Smooth muscle cell (in vitro differentiated cells): ENCODE data around the gene COMMD1. TPM values are rescaled to one million over a fixed set of nuclear protein-coding genes. Genes with fewer than 3 reads are reported as not detected.

Experiments used
- DNase-seq: peaks from one replicate; lab custom pipeline; 2025; ENCODE audit not compliant: unreplicated experiment; lab: John Stamatoyannopoulos, UW
- H2AFZ ChIP-seq: fragments of 200-600 bp; sonication (generic); 2 replicates; pipeline ENCODE4 v1.6.0; 2016; ENCODE audit warnings: antibody characterized with exemption, low read depth, mild to moderate bottlenecking
- H3F3A ChIP-seq: fragments of 200-600 bp; sonication (generic); 2 replicates; pipeline ENCODE4 v1.6.0; 2017; ENCODE audit warnings: antibody characterized with exemption, low read depth
- H3K27ac ChIP-seq: fragments of 200-600 bp; sonication (generic); 2 replicates; pipeline ENCODE4 v1.5.1; 2016; ENCODE audit warnings: low read depth, mild to moderate bottlenecking
- H3K27me3 ChIP-seq: fragments of 200-600 bp; sonication (generic); 2 replicates; pipeline ENCODE4 v1.6.1; 2016; ENCODE audit warnings: low read depth, mild to moderate bottlenecking
- H3K36me3 ChIP-seq: fragments of 200-600 bp; sonication (generic); 2 replicates; pipeline ENCODE4 v1.5.1; 2016; ENCODE audit warnings: low read depth
- H3K4me1 ChIP-seq: fragments of 200-600 bp; sonication (generic); 2 replicates; pipeline ENCODE4 v1.5.1; 2016; ENCODE audit warnings: low read depth
- H3K4me2 ChIP-seq: fragments of 200-600 bp; sonication (generic); 2 replicates; pipeline ENCODE4 v1.6.0; 2016; ENCODE audit warnings: mild to moderate bottlenecking
- H3K4me3 ChIP-seq: fragments of 200-600 bp; sonication (generic); 2 replicates; pipeline ENCODE4 v1.5.1; 2016; ENCODE audit warnings: mild to moderate bottlenecking
- H3K79me2 ChIP-seq: fragments of 200-600 bp; sonication (generic); 2 replicates; pipeline ENCODE4 v1.6.0; 2016; ENCODE audit warnings: low read depth, mild to moderate bottlenecking
- H3K9ac ChIP-seq: fragments of 200-600 bp; sonication (generic); 2 replicates; pipeline ENCODE4 v1.6.0; 2016; ENCODE audit warnings: low read depth
- H3K9me3 ChIP-seq: fragments of 200-600 bp; sonication (generic); replicated peaks from 2 replicates; pipeline ENCODE4 v1.5.1; 2016; ENCODE audit warnings: low read depth
- H4K20me1 ChIP-seq: fragments of 200-600 bp; sonication (generic); 2 replicates; pipeline ENCODE4 v1.6.0; 2016; ENCODE audit warnings: low read depth
- CTCF ChIP-seq: fragments of 200-600 bp; sonication (generic); IDR thresholded peaks from 2 replicates; pipeline ENCODE4 v1.5.1; 2017; ENCODE audit warnings: borderline replicate concordance, mild to moderate bottlenecking, antibody characterized with exemption; ENCODE audit not compliant: insufficient read depth, poor library complexity, severe bottlenecking
- WGBS: methylation state at CpG from one replicate; pipeline ENCODE4 v1.1.7; 2016; ENCODE audit warnings: low lambda C conversion rate; 5-methylcytosine and 5-hydroxymethylcytosine counted together
- polyA plus RNA-seq: library from polyadenylated mRNA; unstranded; fragments of >200 nt; fragmentation: Nextera tagmentation; extraction: Ambion mirVana; gene quantifications from 2 replicates; pipeline ENCODE4 v1.2.1, GENCODE V29; 2016
- total RNA-seq: library from RNA; depleted of rRNA; stranded (reverse); fragments of >200 nt; gene quantifications from 2 replicates; pipeline ENCODE4 v1.2.3, GENCODE V29; 2014

The COMMD1 gene
- total and polyA plus RNA-seq, 2 experiments from 2014 or later: 50.6 to 82.9 TPM

GRCh38 chr2:62065243-62065642, 159.8 kb downstream of the COMMD1 start:
- Histone ChIP-seq H3K4me1 (no peaks in the 10 kb centered on the region), H2AFZ (no peak overlapping the region), H3K9me3 (no peaks in the 10 kb centered on the region), H3K27me3 (no peaks in the 10 kb centered on the region), H3K27ac (no peak overlapping the region), H3K9ac (no peak overlapping the region), H3K4me2 (no peak overlapping the region), H3K79me2 (no peaks in the 10 kb centered on the region), H3K4me3 (no peak overlapping the region), H3F3A (no peaks in the 10 kb centered on the region), H4K20me1 (no peaks in the 10 kb centered on the region), H3K36me3 (no peaks in the 10 kb centered on the region)
- no peak for TF ChIP-seq CTCF
- DNase-seq: no peak

- no peak for TF ChIP-seq CTCF
These were observed 165.7 kb downstream of the COMMD1 start for GRCh38 chr2:62071126-62071598.

GRCh38 chr2:62071760-62072680, 166.5 kb downstream of the COMMD1 start:
- no peaks in the 10 kb centered on the region for H3K27me3 ChIP-seq
- no peak for DNase-seq
- 97% methylated on average over 7 of the region's 7 CpGs for WGBS
- no peaks in the 10 kb centered on the region for H3K4me1 ChIP-seq
- no peaks in the 10 kb centered on the region for H3K79me2 ChIP-seq
- no peak overlapping the region for H3K4me2 ChIP-seq
- H3K27ac ChIP-seq: no peak overlapping the region
- no peak overlapping the region for H3K9ac ChIP-seq
- TF ChIP-seq CTCF: no peak
- no peaks in the 10 kb centered on the region for H3K9me3 ChIP-seq
- no peak overlapping the region for H2AFZ ChIP-seq
- no peaks in the 10 kb centered on the region for H3F3A ChIP-seq
- H3K36me3 ChIP-seq: no peaks in the 10 kb centered on the region
- no peaks in the 10 kb centered on the region for H4K20me1 ChIP-seq
- H3K4me3 ChIP-seq: no peak overlapping the region

More at GRCh38 chr2:62071126-62071598, 165.7 kb downstream of the COMMD1 start:
- Histone ChIP-seq H3K9me3 (no peaks in the 10 kb centered on the region), H3K27me3 (no peaks in the 10 kb centered on the region), H3K79me2 (no peaks in the 10 kb centered on the region), H3K4me3 (no peak overlapping the region), H3K4me1 (no peaks in the 10 kb centered on the region), H3K36me3 (no peaks in the 10 kb centered on the region), H4K20me1 (no peaks in the 10 kb centered on the region), H2AFZ (no peak overlapping the region), H3K27ac (no peak overlapping the region), H3F3A (no peaks in the 10 kb centered on the region), H3K9ac (no peak overlapping the region), H3K4me2 (no peak overlapping the region)
- WGBS: 75% methylated on average over 6 of the region's 6 CpGs
- no peak for DNase-seq

DNA sequence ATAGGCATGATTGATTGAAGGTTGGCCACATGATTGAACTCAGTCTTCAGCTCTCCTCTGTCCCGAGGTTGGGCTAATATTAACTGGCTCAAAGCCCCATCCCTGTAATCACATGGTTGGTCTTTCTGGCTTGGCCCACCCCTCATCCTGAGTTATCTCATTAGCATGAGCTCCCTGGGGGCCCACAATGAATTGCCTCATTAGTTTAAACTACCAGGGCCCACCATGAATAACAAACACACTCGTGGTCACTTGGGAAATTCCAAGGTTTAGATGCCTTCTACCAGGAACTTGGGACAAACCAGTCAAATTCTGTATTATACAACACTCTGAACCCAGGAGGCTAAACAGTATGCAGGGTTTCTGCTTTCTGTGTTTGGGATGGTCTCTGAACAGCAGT, 168.8 kb downstream of the COMMD1 start:
- Histone ChIP-seq H2AFZ (no peak overlapping the region), H3K27me3 (no peaks in the 10 kb centered on the region), H3K9ac (no peak overlapping the region), H3K36me3 (no peaks in the 10 kb centered on the region), H3K4me1 (no peaks in the 10 kb centered on the region), H3F3A (no peaks in the 10 kb centered on the region), H3K4me3 (no peak overlapping the region), H3K4me2 (no peak overlapping the region), H3K79me2 (no peaks in the 10 kb centered on the region), H4K20me1 (no peaks in the 10 kb centered on the region), H3K27ac (no peak overlapping the region), H3K9me3 (no peaks in the 10 kb centered on the region)
- TF ChIP-seq CTCF: no peak
- no peak for DNase-seq
- WGBS: 50% methylated on average over 2 of the region's 2 CpGs
